Cardiac ventricle fibroblast (primary cell): Measurements from ENCODE around the gene DCAF12L2. TPM values are rescaled to one million over a fixed set of nuclear protein-coding genes. Genes with fewer than 3 reads are reported as not detected.

ENCODE experiments used
- total RNA-seq: library from RNA; depleted of rRNA; stranded (reverse); fragments of >200 nt; gene quantifications from 2 replicates; pipeline ENCODE4 v1.2.3, GENCODE V29; 2015

DCAF12L2 gene
- total RNA-seq, result not detected in 2 replicates

GRCh38 chrX:126165721-126166461 lies at the start of gene DCAF12L2:
Gene DCAF12L2, minus strand, starts transcription at chrX:126166289. Its CDS starts 365 bp downstream, at chrX:126165924.

